Measurements from ENCODE around the gene NEK11.

The NEK11 gene

GRCh38 chr3:131381445-131382291 lies 355.0 kb downstream of the NEK11 start, which contains the start of gene NUDT16:
Gene NUDT16 (plus strand): TSS chr3:131381774. CDS start chr3:131381805, 31 bp downstream.
- Histone ChIP-seq H3F3A (ENCODE audit: insufficient read depth, low read length) (no peaks in the 10 kb centered on the region), H3K27ac (ENCODE audit: low read depth, low read length, poor library complexity, severe bottlenecking) (no peak within 1 kb of the TSS), H4K20me1 (ENCODE audit: insufficient read depth, low read length) (no peaks in the 10 kb centered on the region), H3K4me1 (ENCODE audit: insufficient read depth, low read length, severe bottlenecking) (no peaks in the 10 kb centered on the region), H2AFZ (ENCODE audit: low read length) (no peak within 1 kb of the TSS), H3K36me3 (ENCODE audit: insufficient read depth, low read length) (no peaks in the 10 kb centered on the region), H3K27me3 (ENCODE audit: insufficient read depth, low read length) (no peaks in the 10 kb centered on the region), H3K9me2 (ENCODE audit: low read depth, low read length) (no peaks in the 10 kb centered on the region), H3K9me3 (ENCODE audit: low read length) (no peaks in the 10 kb centered on the region), H3K9ac (ENCODE audit: low read length) (no peak within 1 kb of the TSS), H3K4me3 (ENCODE audit: low read depth, low read length, poor library complexity, severe bottlenecking) (no peak within 1 kb of the TSS), H3K4me2 (ENCODE audit: low read length) (no peak within 1 kb of the TSS), H3K79me2 (ENCODE audit: insufficient read depth, low read length) (no peaks in the 10 kb centered on the region)
- TF ChIP-seq, protein P1, sequence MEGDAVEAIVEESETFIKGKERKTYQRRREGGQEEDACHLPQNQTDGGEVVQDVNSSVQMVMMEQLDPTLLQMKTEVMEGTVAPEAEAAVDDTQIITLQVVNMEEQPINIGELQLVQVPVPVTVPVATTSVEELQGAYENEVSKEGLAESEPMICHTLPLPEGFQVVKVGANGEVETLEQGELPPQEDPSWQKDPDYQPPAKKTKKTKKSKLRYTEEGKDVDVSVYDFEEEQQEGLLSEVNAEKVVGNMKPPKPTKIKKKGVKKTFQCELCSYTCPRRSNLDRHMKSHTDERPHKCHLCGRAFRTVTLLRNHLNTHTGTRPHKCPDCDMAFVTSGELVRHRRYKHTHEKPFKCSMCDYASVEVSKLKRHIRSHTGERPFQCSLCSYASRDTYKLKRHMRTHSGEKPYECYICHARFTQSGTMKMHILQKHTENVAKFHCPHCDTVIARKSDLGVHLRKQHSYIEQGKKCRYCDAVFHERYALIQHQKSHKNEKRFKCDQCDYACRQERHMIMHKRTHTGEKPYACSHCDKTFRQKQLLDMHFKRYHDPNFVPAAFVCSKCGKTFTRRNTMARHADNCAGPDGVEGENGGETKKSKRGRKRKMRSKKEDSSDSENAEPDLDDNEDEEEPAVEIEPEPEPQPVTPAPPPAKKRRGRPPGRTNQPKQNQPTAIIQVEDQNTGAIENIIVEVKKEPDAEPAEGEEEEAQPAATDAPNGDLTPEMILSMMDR (IDR thresholded peaks at IDR 0.05; ENCODE audit: low read length) = no peak
- no peak for TF ChIP-seq EZH2 (IDR thresholded peaks at IDR 0.05; ENCODE audit: borderline replicate concordance, low read length)

DNA sequence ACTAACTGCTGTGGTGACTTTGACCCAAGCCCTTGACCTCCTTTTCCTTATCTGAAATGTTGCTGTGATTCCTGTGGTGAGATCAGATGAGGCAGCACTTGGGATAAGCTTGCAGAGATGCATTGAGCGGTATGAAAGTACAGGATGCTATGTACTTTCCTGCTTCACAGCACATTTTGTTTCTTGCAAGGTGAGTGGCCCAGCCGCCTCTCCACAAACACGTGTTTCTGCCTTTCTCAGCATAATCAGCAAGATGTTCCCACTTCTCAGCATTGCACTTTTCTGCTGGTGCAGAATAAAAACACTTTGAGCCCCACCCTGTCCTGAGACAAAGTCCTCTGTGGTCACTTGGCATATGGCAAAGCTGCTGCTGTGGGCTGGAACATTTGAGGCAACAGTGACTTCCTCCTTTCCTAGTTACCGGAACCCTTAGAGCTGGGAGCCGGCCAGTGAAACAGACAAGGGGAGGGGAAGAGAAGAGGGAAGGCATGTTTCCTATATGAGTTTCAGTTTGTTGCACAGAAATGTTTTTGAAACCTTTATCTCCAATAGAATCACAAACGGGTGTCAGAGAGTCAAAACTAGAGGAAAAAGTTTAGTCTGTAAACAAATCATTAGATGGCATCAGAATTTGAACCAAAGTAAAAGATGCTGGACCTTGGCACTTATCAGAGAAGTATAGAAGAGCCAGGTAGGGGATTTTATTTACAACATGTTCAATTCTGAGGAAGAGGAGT lies 359.9 kb downstream of the NEK11 start:
- Histone ChIP-seq H4K20me1 (ENCODE audit: insufficient read depth, low read length) (no peaks in the 10 kb centered on the region), H2AFZ (ENCODE audit: low read length) (no peak overlapping the region), H3K9me2 (ENCODE audit: low read depth, low read length) (no peaks in the 10 kb centered on the region), H3K36me3 (ENCODE audit: insufficient read depth, low read length) (no peaks in the 10 kb centered on the region), H3K4me1 (ENCODE audit: insufficient read depth, low read length, severe bottlenecking) (no peaks in the 10 kb centered on the region), H3K4me2 (ENCODE audit: low read length) (no peak overlapping the region), H3F3A (ENCODE audit: insufficient read depth, low read length) (no peaks in the 10 kb centered on the region), H3K27ac (ENCODE audit: low read depth, low read length, poor library complexity, severe bottlenecking) (no peak overlapping the region), H3K27me3 (ENCODE audit: insufficient read depth, low read length) (no peaks in the 10 kb centered on the region), H3K79me2 (ENCODE audit: insufficient read depth, low read length) (no peaks in the 10 kb centered on the region), H3K9ac (ENCODE audit: low read length) (no peak overlapping the region), H3K9me3 (ENCODE audit: low read length) (no peaks in the 10 kb centered on the region), H3K4me3 (ENCODE audit: low read depth, low read length, poor library complexity, severe bottlenecking) (no peak overlapping the region)
- TF ChIP-seq, protein P1 (IDR thresholded peaks at IDR 0.05; ENCODE audit: low read length) = no peak
- TF ChIP-seq EZH2 (IDR thresholded peaks at IDR 0.05; ENCODE audit: borderline replicate concordance, low read length) = no peak

DNA sequence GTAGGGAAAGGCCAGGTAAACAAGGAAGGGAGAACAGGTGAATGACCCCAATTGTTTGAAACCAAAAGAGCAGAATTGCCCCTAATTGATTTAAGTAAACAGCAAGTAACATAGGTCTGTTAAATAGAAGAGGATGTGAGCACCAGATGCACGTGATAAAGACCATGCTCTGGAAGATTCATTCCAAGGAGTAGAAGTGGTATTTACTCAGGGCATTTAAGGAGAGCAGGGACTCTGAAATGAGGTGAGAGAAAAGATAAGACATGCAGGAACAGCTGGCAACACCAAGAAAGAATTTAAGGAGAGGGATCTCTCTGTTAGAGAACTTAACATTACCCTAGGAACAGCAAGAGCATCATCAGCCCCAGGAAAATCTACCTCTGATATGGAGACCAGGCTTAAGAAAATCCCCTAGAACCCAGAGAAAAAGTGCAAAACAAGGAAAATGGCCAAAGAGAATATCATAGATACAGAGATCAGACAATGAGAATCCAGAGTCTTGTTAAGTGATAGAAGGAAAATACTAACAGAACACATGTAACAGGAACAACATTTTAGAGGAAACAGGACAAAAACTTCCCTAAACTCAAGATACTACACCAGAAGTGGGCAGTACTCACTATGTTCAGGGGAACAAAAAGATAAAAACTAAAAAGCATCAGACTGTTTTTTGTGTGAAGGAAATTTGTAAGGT lies 361.3 kb downstream of the NEK11 start:
- Histone ChIP-seq H3K4me2 (ENCODE audit: low read length) (no peak overlapping the region), H3K9me2 (ENCODE audit: low read depth, low read length) (no peaks in the 10 kb centered on the region), H3K4me3 (ENCODE audit: low read depth, low read length, poor library complexity, severe bottlenecking) (no peak overlapping the region), H3K79me2 (ENCODE audit: insufficient read depth, low read length) (no peaks in the 10 kb centered on the region), H3K36me3 (ENCODE audit: insufficient read depth, low read length) (no peaks in the 10 kb centered on the region), H4K20me1 (ENCODE audit: insufficient read depth, low read length) (no peaks in the 10 kb centered on the region), H2AFZ (ENCODE audit: low read length) (no peak overlapping the region), H3F3A (ENCODE audit: insufficient read depth, low read length) (no peaks in the 10 kb centered on the region), H3K9ac (ENCODE audit: low read length) (no peak overlapping the region), H3K27ac (ENCODE audit: low read depth, low read length, poor library complexity, severe bottlenecking) (no peak overlapping the region), H3K9me3 (ENCODE audit: low read length) (no peaks in the 10 kb centered on the region), H3K4me1 (ENCODE audit: insufficient read depth, low read length, severe bottlenecking) (no peaks in the 10 kb centered on the region), H3K27me3 (ENCODE audit: insufficient read depth, low read length) (no peaks in the 10 kb centered on the region)
- no peak for TF ChIP-seq EZH2 (IDR thresholded peaks at IDR 0.05; ENCODE audit: borderline replicate concordance, low read length)
- TF ChIP-seq, protein P1 (IDR thresholded peaks at IDR 0.05; ENCODE audit: low read length) = no peak

All from OCI-LY1 (cell line).